Measurements from ENCODE around the gene RNU6-8.

RNU6-8 gene

DNA sequence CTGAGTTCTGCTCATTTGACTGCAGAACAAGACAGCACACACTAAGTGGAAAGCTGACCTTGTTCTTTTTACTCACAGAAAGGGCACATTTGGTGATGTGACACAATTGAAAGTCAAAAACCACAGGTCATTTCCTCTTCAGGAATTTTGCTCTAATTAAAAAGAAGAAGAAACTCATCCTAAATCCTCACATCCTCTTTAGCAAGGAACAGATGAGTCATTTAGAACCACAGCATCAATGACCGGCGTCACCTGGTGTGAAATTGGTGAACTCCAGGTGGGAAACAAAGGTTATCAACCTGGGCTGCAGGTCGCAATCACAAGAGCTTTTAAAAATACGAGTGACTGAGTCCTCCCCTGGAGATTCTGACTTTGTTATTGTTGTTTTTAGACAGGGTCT, 2.9 kb upstream of the RNU6-8 start:
- ChIA-PET POLR2A (no interaction called here), CTCF (interaction anchor here (0.6 kb wide), 1 partner anchor 37 kb away, joined by 3 read pairs; no protein-coding TSS in a partner anchor)
- peaks cover 21% of the 10 kb centered on the region for H3K4me1 ChIP-seq (ENCODE audit: control insufficient read depth, insufficient read depth, low read length)

DNA sequence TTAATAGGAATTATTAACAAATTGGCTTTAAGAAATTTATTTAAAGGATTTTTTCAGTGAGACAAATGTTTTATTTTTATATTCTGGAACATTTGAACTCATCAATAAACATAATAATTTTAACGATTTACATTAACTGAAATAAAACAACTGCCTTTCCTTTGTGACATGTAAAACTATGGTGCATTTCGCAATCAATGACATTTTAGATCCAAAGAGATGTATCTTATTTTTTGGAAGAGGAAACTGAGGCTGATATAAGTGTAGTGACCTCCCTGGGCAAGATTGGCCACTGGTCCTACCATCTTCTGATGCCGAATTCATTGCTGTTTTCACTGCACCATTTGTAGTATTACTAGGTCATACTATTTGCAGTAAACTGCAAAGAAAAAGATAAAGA, 2.5 kb upstream of the RNU6-8 start:
- ChIA-PET CTCF (no interaction called here), POLR2A (no interaction called here)
- no peak overlapping the region for H3K4me3 ChIP-seq (ENCODE audit: low read depth, low read length)
- H3K27ac ChIP-seq (ENCODE audit: extremely low read depth, low read depth, low read length), result no peak overlapping the region
- H3K36me3 ChIP-seq (ENCODE audit: control insufficient read depth in 2 of 2, insufficient read depth in 1 of 2, low read length in 2 of 2), result no peaks in the 10 kb centered on the region
- no peaks in the 10 kb centered on the region for H3K9me3 ChIP-seq (ENCODE audit: control insufficient read depth, insufficient read depth, low read depth, low read length)
- TF ChIP-seq ZNF10 (tag by site-specific recombination; IDR thresholded peaks at IDR 0.05) (no peak), ZNF223 (tag by site-specific recombination; IDR thresholded peaks at IDR 0.05) (no peak), ZNF335 (tag by site-specific recombination; conservative IDR thresholded peaks at IDR 0.05) (no peak), ZNF677 (tag by site-specific recombination; IDR thresholded peaks at IDR 0.05) (no peak), ZNF274 (IDR thresholded peaks at IDR 0.05; ENCODE audit: low read length) (no peak), ZNF274 (tag by site-specific recombination; IDR thresholded peaks at IDR 0.05; ENCODE audit: borderline replicate concordance) (no peak), ZEB2 (tag by site-specific recombination; IDR thresholded peaks at IDR 0.05) (no peak), ZNF426 (tag by site-specific recombination; IDR thresholded peaks at IDR 0.05) (no peak), ZIC2 (tag by site-specific recombination; IDR thresholded peaks at IDR 0.05) (no peak), ZNF248 (tag by site-specific recombination; IDR thresholded peaks at IDR 0.05) (no peak)
- TF ChIP-seq, protein P1, sequence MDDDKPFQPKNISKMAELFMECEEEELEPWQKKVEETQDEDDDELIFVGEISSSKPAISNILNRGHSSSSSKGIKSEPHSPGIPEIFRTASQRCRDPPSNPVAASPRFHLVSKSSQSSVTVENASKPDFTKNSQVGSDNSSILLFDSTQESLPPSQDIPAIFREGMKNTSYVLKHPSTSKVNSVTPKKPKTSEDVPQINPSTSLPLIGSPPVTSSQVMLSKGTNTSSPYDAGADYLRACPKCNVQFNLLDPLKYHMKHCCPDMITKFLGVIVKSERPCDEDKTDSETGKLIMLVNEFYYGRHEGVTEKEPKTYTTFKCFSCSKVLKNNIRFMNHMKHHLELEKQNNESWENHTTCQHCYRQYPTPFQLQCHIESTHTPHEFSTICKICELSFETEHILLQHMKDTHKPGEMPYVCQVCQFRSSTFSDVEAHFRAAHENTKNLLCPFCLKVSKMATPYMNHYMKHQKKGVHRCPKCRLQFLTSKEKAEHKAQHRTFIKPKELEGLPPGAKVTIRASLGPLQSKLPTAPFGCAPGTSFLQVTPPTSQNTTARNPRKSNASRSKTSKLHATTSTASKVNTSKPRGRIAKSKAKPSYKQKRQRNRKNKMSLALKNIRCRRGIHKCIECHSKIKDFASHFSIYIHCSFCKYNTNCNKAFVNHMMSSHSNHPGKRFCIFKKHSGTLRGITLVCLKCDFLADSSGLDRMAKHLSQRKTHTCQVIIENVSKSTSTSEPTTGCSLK (tag by site-specific recombination; IDR thresholded peaks at IDR 0.05), result no peak
- TF ChIP-seq, protein P2, sequence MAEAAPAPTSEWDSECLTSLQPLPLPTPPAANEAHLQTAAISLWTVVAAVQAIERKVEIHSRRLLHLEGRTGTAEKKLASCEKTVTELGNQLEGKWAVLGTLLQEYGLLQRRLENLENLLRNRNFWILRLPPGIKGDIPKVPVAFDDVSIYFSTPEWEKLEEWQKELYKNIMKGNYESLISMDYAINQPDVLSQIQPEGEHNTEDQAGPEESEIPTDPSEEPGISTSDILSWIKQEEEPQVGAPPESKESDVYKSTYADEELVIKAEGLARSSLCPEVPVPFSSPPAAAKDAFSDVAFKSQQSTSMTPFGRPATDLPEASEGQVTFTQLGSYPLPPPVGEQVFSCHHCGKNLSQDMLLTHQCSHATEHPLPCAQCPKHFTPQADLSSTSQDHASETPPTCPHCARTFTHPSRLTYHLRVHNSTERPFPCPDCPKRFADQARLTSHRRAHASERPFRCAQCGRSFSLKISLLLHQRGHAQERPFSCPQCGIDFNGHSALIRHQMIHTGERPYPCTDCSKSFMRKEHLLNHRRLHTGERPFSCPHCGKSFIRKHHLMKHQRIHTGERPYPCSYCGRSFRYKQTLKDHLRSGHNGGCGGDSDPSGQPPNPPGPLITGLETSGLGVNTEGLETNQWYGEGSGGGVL (tag by site-specific recombination; IDR thresholded peaks at IDR 0.05), result no peak
- peaks cover 23% of the 10 kb centered on the region for H3K4me1 ChIP-seq (ENCODE audit: control insufficient read depth, insufficient read depth, low read length)

More for the DNA sequence above, 2.9 kb upstream of the RNU6-8 start:
- H3K36me3 ChIP-seq (ENCODE audit: control insufficient read depth in 2 of 2, insufficient read depth in 1 of 2, low read length in 2 of 2), result no peaks in the 10 kb centered on the region
- H3K4me3 ChIP-seq (ENCODE audit: low read depth, low read length), result no peak overlapping the region
- TF ChIP-seq ZEB2 (tag by site-specific recombination; IDR thresholded peaks at IDR 0.05) (peak; percentile 39; the same call in 1 of the 2 replicates), ZNF366 (tag by site-specific recombination; conservative IDR thresholded peaks at IDR 0.05) (0 out of 2 replicates have a peak, but pooled peaks have one; percentile 21), SP7 (tag by site-specific recombination; IDR thresholded peaks at IDR 0.05) (no peak), ZNF133 (tag by site-specific recombination; IDR thresholded peaks at IDR 0.05) (no peak), ZNF121 (tag by site-specific recombination; IDR thresholded peaks at IDR 0.05) (no peak), ZNF623 (tag by site-specific recombination; IDR thresholded peaks at IDR 0.05) (no peak), ZNF501 (tag by site-specific recombination; IDR thresholded peaks at IDR 0.05) (no peak), ZIC2 (tag by site-specific recombination; IDR thresholded peaks at IDR 0.05) (peak; percentile 30; the same call in 1 of the 2 replicates), RBAK (tag by site-specific recombination; IDR thresholded peaks at IDR 0.05) (no peak), ZBTB1 (tag by site-specific recombination; IDR thresholded peaks at IDR 0.05) (no peak), SP3 (tag by site-specific recombination; IDR thresholded peaks at IDR 0.05) (no peak), ZNF658 (tag by site-specific recombination; IDR thresholded peaks at IDR 0.05) (no peak), ZNF423 (tag by site-specific recombination; IDR thresholded peaks at IDR 0.05) (no peak), ZNF514 (tag by site-specific recombination; IDR thresholded peaks at IDR 0.05) (no peak), ZNF549 (tag by site-specific recombination; IDR thresholded peaks at IDR 0.05) (no peak), SALL2 (tag by site-specific recombination; IDR thresholded peaks at IDR 0.05; ENCODE audit: borderline replicate concordance) (no peak)
- TF ChIP-seq, protein P3, sequence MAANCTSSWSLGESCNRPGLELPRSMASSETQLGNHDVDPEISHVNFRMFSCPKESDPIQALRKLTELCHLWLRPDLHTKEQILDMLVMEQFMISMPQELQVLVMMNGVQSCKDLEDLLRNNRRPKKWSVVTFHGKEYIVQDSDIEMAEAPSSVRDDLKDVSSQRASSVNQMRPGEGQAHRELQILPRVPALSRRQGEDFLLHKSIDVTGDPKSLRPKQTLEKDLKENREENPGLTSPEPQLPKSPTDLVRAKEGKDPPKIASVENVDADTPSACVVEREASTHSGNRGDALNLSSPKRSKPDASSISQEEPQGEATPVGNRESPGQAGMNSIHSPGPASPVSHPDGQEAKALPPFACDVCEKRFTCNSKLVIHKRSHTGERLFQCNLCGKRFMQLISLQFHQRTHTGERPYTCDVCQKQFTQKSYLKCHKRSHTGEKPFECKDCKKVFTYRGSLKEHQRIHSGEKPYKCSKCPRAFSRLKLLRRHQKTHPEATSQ (tag by site-specific recombination; IDR thresholded peaks at IDR 0.05), result no peak
- TF ChIP-seq, protein P1 (tag by site-specific recombination; IDR thresholded peaks at IDR 0.05), result no peak
- no peaks in the 10 kb centered on the region for H3K9me3 ChIP-seq (ENCODE audit: control insufficient read depth, insufficient read depth, low read depth, low read length)
- H3K27ac ChIP-seq (ENCODE audit: extremely low read depth, low read depth, low read length), result no peak overlapping the region; the same call in 1 of the 2 replicates

Data from HEK293 (cell line).